Adrenal gland (tissue), 19 donors: ENCODE measurements around the gene CDK5R1. TPM values are rescaled to one million over a fixed set of nuclear protein-coding genes. Genes with fewer than 3 reads are reported as not detected.
A peak's percentile ranks its signal among the peaks of the same experiment; 100 is the strongest.

ENCODE experiments used
- DNase-seq, 7 donors: peaks; one replicate each; pipeline ENCODE4 v3.0.0-alpha.2; 2019 to 2020
- H3K27ac ChIP-seq, 5 donors: fragments of 200-600 bp; sonication (generic) in 4 of 5; 1 replicate in 3 of 5; 2 replicates in 2 of 5; pipeline versions ENCODE4 v1.5.1 to v1.8.0; 2016 to 2020; ENCODE audit warnings: mild to moderate bottlenecking in 1 of 5
- H3K27me3 ChIP-seq: fragments of 200-600 bp; 2 replicates; pipeline ENCODE4 v1.8.0; 2021
- H3K36me3 ChIP-seq, 2 donors: fragments of 200-600 bp; replicated peaks in 1 of 2; 1 replicate in 1 of 2; 2 replicates in 1 of 2; pipeline versions ENCODE4 v1.5.1 to v1.8.0; 2018 to 2022
- H3K4me1 ChIP-seq, 2 donors: fragments of 200-600 bp; replicated peaks in 1 of 2; 1 replicate in 1 of 2; 2 replicates in 1 of 2; pipeline versions ENCODE4 v1.5.1 to v1.8.0; 2018 to 2021
- H3K4me3 ChIP-seq, 4 donors: fragments of 200-600 bp; sonication (generic) in 3 of 4; one replicate each; pipeline ENCODE4 v1.5.1; 2016 to 2018
- H3K9me3 ChIP-seq, 3 donors: fragments of 200-600 bp; sonication (generic) in 1 of 3; replicated peaks in 1 of 3; 1 replicate in 2 of 3; 2 replicates in 1 of 3; pipeline versions ENCODE4 v1.5.1 to v1.8.0; 2016 to 2021
- CTCF ChIP-seq, 6 experiments: fragments of 450-650 bp in 4 of 6; fragments of 200-600 bp in 2 of 6; sonication (generic) in 1 of 6; IDR thresholded peaks; 1 replicate in 5 of 6; 2 replicates in 1 of 6; pipeline versions ENCODE4 v1.5.1 to v1.8.0; 2016 to 2021; ENCODE audit warnings: antibody characterized with exemption in 6 of 6, mild to moderate bottlenecking in 2 of 6, moderate library complexity in 1 of 6
- POLR2A ChIP-seq, 2 donors: fragments of 450-650 bp; IDR thresholded peaks; one replicate each; pipeline ENCODE4 v1.6.1; 2017; ENCODE audit warnings: antibody characterized with exemption in 2 of 2, mild to moderate bottlenecking in 2 of 2, moderate library complexity in 1 of 2
- WGBS, 4 donors: extraction: QIAGEN DNeasy Blood & Tissue Kit in 2 of 4; methylation state at CpG; one replicate each; pipeline versions ENCODE4 v1.1.5 to v1.1.7; 2013 to 2017; 5-methylcytosine and 5-hydroxymethylcytosine counted together
- intact Hi-C, 2 donors: fragments of 100-400 bp; cut with DNase I; formaldehyde crosslinking; loops; one replicate each; pipeline versions ENCODE4 v1.14.1 to v1.15.0; 2022 to 2023
- long read RNA-seq, 10 donors: library from polyadenylated mRNA in 3 of 10; unstranded in 2 of 10; stranded (forward) in 1 of 10; transcript quantifications; one replicate each; pipeline ENCODE4 v2.0.0 and lab custom pipeline, GENCODE V29; 2021 to 2026
- polyA plus RNA-seq, 3 donors: library from polyadenylated mRNA; stranded (reverse); fragments of 200-250 nt in 2 of 3; fragments of 350-450 nt in 1 of 3; fragmentation: Illumina TruSeq in 1 of 3; extraction: RNeasy Lipid Tissue Mini Kit (QIAGEN cat#74804) in 1 of 3; gene quantifications; one replicate each; pipeline ENCODE4 v1.2.3, GENCODE V29; 2013 to 2014
- total RNA-seq, 9 donors: library from RNA; depleted of rRNA in 4 of 9; stranded (reverse); fragments of >200 nt in 4 of 9; fragments of 120-200 nt in 1 of 9; fragmentation: NEBNext Ultra II Directional in 1 of 9; extraction: Animal tissue kit (Norgen Biotek cat#: 25700) in 1 of 9; gene quantifications; one replicate each; pipeline versions ENCODE4 v1.1.0 to v1.2.4, GENCODE V29; 2013 to 2023
- donor health status: healthy with polysubstance abuse.
- donor health status: Bipolar disorder and iron deficiency.
- donor health status: DM: yes; HTN: yes; CAD: no.
- donor health status: DM: no; HTN: no; CAD: no.
- donor health status: DM: no; HTN: no; CAD: no.
- donor health status: DM: yes; HTN: yes; CAD: no.

The CDK5R1 gene
- total RNA-seq (1 to 10 TPM; 1.1 to 4.5 (median 2.7) TPM), polyA plus RNA-seq (1 to 10 TPM in 2 of 3 donors, under 1 TPM in 1; 0.98 to 3.0 (median 1.8) TPM)
- long read RNA-seq, donor 1, full-length matches to known transcripts = 1 of 1 reads
- long read RNA-seq, donor 1, partial matches to known transcripts = 0 of 1 reads
- long read RNA-seq, donor 1, other reads (novel, unspliced or antisense) = 0 of 1 reads
- long read RNA-seq, donor 2, full-length matches to known transcripts = 2 of 2 reads
- long read RNA-seq, donor 2, partial matches to known transcripts = 0 of 2 reads
- long read RNA-seq, donor 2, other reads (novel, unspliced or antisense) = 0 of 2 reads
- long read RNA-seq, donor 3, full-length matches to known transcripts = 1 of 1 reads
- long read RNA-seq, donor 3, partial matches to known transcripts = 0 of 1 reads
- long read RNA-seq, donor 3, other reads (novel, unspliced or antisense) = 0 of 1 reads
- long read RNA-seq, donor 4 = 0 reads
- long read RNA-seq, donor 5, full-length matches to known transcripts = 12 of 12 reads
- long read RNA-seq, donor 5, partial matches to known transcripts = 0 of 12 reads
- long read RNA-seq, donor 5, other reads (novel, unspliced or antisense) = 0 of 12 reads
- long read RNA-seq, donor 6, partial matches to known transcripts = 2 of 2 reads
- long read RNA-seq, donor 6, other reads (novel, unspliced or antisense) = 0 of 2 reads
- long read RNA-seq, donor 7, full-length matches to known transcripts = 3 of 3 reads
- long read RNA-seq, donor 7, partial matches to known transcripts = 0 of 3 reads
- long read RNA-seq, donor 7, other reads (novel, unspliced or antisense) = 0 of 3 reads
- long read RNA-seq, donor 8, full-length matches to known transcripts = 1 of 1 reads
- long read RNA-seq, donor 8, partial matches to known transcripts = 0 of 1 reads
- long read RNA-seq, donor 8, other reads (novel, unspliced or antisense) = 0 of 1 reads
- long read RNA-seq, donor 9, full-length matches to known transcripts = 1 of 1 reads
- long read RNA-seq, donor 9, partial matches to known transcripts = 0 of 1 reads
- long read RNA-seq, donor 9, other reads (novel, unspliced or antisense) = 0 of 1 reads
- long read RNA-seq, donor 10 = 0 reads

DNA sequence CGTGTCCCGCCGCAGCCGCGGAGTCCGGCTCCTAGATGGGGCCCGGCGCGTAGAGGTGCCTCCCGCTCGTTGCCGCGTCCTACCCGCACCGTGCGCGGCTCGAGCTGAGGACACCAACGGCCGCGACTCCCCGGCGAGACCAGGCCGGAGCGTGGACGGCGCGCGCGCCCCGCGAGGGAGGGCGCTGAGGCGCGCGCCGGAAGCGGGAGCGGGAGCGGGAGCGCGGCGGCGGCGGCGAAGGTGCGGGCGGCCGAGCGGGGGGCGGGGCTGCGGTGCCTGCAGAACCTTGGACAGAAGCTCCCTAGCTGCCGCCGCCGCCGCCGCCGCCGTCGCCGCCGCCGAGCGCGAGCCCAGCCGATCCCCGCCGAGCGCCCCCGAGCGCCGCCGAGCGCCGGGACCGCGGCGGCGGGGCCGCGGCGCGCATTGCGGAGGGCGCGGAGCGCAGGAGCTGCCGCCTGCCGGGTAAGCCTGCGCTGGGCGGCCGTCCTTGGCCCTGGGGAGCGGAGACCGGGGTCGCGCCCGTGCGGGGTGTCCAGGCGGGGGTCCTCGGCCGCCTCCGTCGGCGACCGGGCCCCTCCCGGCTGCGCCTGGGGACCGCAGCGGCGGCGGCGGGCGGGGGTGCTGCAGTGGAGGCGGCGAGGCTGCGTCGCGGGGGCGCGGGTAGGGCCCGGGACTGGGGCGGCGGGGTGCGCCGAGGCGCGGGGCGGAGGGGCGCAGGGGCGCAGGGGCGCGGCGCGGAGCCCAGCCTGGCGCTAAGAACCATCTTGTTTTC is at the start of gene CDK5R1:
Gene CDK5R1 (plus strand): TSS at position 293 of the 772 bp plus-strand sequence. CDS start 628 bp downstream, outside the sequence.
- Histone ChIP-seq H3K27me3 (no peaks in the 10 kb centered on the region), H3K9me3 (no peaks in the 10 kb centered on the region), H3K36me3 (peaks cover 0 to 10% of the 10 kb centered on the region in 2 donors), H3K27ac (peak within 1 kb of the TSS; percentile 77 to 96 (median 93)), H3K4me3 (peak within 1 kb of the TSS in 1 of 4 donors; percentile 86), H3K4me1 (peaks cover 25 to 32% of the 10 kb centered on the region in 2 donors)
- WGBS, 4 donors = 1% methylated on average over 45 to 135 of the region's 135 CpGs; no CpG with 5 or more reads in 2 of the 4 donors
- DNase-seq = peak; percentile 67 to 79 (median 75)
- TF ChIP-seq CTCF (IDR thresholded peaks at IDR 0.05) (peak in 1 of 6 experiments; percentile 16), POLR2A (IDR thresholded peaks at IDR 0.05) (peak in 1 of 2 donors; percentile 64)
- intact Hi-C loops = loop anchor here (10.0 kb wide), 2 partner anchors 258 to 268 kb away; no protein-coding TSS in a partner anchor

DNA sequence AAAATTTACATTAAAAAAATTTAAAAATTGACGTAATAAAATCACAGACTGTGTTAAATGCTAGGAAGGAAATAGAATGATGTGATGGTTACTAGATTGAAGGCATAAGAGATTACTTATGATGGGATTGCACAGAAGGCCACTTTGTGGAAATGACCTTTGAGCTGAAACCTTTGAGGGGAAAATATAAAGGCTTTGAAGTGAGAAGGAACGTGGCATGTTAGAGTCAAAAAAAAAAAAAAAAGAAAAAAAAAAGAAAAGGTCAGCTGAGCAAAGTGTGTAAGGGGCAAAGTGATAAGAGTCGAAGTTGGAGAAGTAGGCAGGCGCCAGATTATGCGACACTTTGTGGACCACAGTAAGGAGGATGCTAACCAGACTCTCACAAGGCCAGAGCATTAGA is 46.1 kb upstream of the CDK5R1 start:
- Histone ChIP-seq H3K27ac (no peak overlapping the region), H3K4me3 (no peak overlapping the region), H3K27me3 (no peaks in the 10 kb centered on the region), H3K9me3 (no peaks in the 10 kb centered on the region), H3K4me1 (peaks cover 4 to 5% of the 10 kb centered on the region in 2 donors), H3K36me3 (no peaks in the 10 kb centered on the region)
- DNase-seq = no peak
- TF ChIP-seq POLR2A (IDR thresholded peaks at IDR 0.05) (no peak), CTCF (IDR thresholded peaks at IDR 0.05) (no peak)
- WGBS, 4 donors = 70 to 77% (median 74%) methylated on average over 5 of the region's 5 CpGs
- intact Hi-C loops = no loop called here

- no peaks in the 10 kb centered on the region for H3K9me3 ChIP-seq
- intact Hi-C loops = no loop called here
- no peak overlapping the region for H3K4me3 ChIP-seq
- TF ChIP-seq POLR2A (IDR thresholded peaks at IDR 0.05) (no peak), CTCF (IDR thresholded peaks at IDR 0.05) (no peak)
- DNase-seq = no peak
- peaks cover 8 to 15% of the 10 kb centered on the region in 2 donors for H3K4me1 ChIP-seq
- no peaks in the 10 kb centered on the region for H3K27me3 ChIP-seq
- WGBS, 4 donors = 30 to 51% (median 36%) methylated on average over 2 of the region's 2 CpGs
- peaks cover 0 to under 1% of the 10 kb centered on the region in 2 donors for H3K36me3 ChIP-seq
- H3K27ac ChIP-seq = no peak overlapping the region
These were observed 44.9 kb upstream of the CDK5R1 start for GRCh38 chr17:32441886-32442285.
